ENCODE data around the gene SOWAHA. TPM values are rescaled to one million over a fixed set of nuclear protein-coding genes. Genes with fewer than 3 reads are reported as not detected.
"Not testable (repeated sequence)": the region's sequence is repeated elsewhere in the genome, so short reads cannot be mapped to it uniquely, and the experiment has no call there.

SOWAHA gene
- total RNA-seq, 1 donor from 2014 or later: not detected

DNA sequence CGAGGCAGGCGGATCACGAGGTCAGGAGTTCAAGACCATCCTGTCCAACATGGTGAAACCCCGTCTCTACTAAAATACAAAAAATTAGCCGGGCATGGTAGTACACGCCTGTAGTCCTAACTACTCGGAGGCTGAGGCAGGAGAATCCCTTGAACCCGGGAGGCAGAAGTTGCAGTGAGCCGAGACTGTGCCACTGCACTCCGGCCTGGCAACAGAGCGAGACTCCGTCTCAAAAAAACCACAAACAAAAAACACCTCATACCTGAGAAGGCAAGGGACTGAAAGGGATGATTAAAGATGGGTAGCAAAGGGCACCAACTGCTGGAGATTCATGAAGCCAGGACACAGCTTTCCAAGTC lies 6.3 kb upstream of the SOWAHA start:
- H3K4me1 Mint-ChIP-seq: peaks cover 14% of the 10 kb centered on the region
- not testable (repeated sequence) for H3K27ac Mint-ChIP-seq; H3K9me3 ChIP-seq (ENCODE audit: low read depth); H4K20me1 ChIP-seq (ENCODE audit: low read depth); H3K27ac ChIP-seq; H3K79me2 ChIP-seq (ENCODE audit: low read depth); H3K9ac ChIP-seq; H3K36me3 ChIP-seq; H3K4me3 Mint-ChIP-seq; H3K4me1 ChIP-seq; H3K4me3 ChIP-seq; H3K9me3 Mint-ChIP-seq; H3K36me3 Mint-ChIP-seq; H3F3A ChIP-seq (ENCODE audit: low read depth); DNase-seq (ENCODE audit: low spot score)
- H2AFZ ChIP-seq (replicated peaks): peak overlapping the region; percentile 96
- H3K27me3 ChIP-seq: peaks cover 38% of the 10 kb centered on the region
- peaks cover 40% of the 10 kb centered on the region for H3K27me3 Mint-ChIP-seq (ENCODE audit: insufficient read depth, low read depth)
- peak overlapping the region; percentile 50 for H3K4me2 ChIP-seq

DNA sequence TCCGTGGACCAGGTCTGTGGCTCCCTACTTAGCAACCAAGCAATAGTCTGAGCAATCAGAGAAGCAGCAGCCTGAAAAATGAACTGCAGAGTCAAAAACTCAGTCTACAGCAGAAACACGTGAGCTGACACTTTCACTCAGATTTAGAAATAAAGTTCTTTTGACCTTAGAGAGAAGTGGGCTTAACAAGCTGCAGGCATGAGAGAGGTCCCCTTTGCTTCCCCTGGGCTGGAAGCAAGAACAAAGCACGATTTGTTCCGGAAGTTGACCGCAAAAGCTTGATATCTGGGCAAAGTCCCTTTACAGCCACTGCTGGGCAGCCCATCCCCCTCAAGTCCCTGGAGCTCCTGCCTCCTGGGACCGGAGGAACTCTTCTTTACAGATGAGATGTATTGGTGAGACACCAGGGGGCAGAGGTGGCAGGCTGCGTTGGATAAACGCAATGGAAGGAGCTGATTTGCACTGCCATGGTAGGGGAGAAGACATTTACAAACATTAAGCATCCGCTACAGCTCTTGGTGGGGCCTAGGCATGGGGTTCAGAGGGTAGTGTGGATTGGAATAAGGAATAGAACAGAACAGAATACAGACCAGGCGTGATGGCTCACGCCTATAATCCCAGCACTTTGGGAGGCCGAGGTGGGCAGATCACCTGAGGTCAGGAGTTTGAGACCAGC lies 5.8 kb upstream of the SOWAHA start:
- Histone ChIP-seq H3K36me3 (no peaks in the 10 kb centered on the region), H4K20me1 (ENCODE audit: low read depth) (peaks cover 8% of the 10 kb centered on the region), H3K27ac (no peak overlapping the region), H3K27me3 (peaks cover 43% of the 10 kb centered on the region), H3K9me3 (ENCODE audit: low read depth) (no peaks in the 10 kb centered on the region), H2AFZ (replicated peaks) (peak overlapping the region; percentile 96), H3K4me2 (peak overlapping the region; percentile 50), H3K79me2 (ENCODE audit: low read depth) (no peaks in the 10 kb centered on the region), H3K9ac (no peak overlapping the region), H3F3A (ENCODE audit: low read depth) (no peaks in the 10 kb centered on the region), H3K4me3 (no peak overlapping the region), H3K4me1 (peaks cover 8% of the 10 kb centered on the region)
- Mint-ChIP-seq H3K9me3 (peaks cover 5% of the 10 kb centered on the region), H3K4me1 (peaks cover 17% of the 10 kb centered on the region), H3K4me3 (no peak overlapping the region), H3K27ac (peak overlapping the region; percentile 29), H3K27me3 (ENCODE audit: insufficient read depth, low read depth) (peaks cover 45% of the 10 kb centered on the region), H3K36me3 (no peaks in the 10 kb centered on the region)
- no peak for TF ChIP-seq EZH2 (IDR thresholded peaks at IDR 0.05)
- peak; percentile 51 for TF ChIP-seq CTCF (IDR thresholded peaks at IDR 0.05)
- DNase-seq (ENCODE audit: low spot score): peak; percentile 71

GRCh38 chr5:132808448-132808847 lies 4.7 kb upstream of the SOWAHA start:
- peaks cover 12% of the 10 kb centered on the region for H3K4me1 ChIP-seq
- H3F3A ChIP-seq (ENCODE audit: low read depth): no peaks in the 10 kb centered on the region
- peaks cover 55% of the 10 kb centered on the region for H3K27me3 ChIP-seq
- H3K4me3 Mint-ChIP-seq: no peak overlapping the region
- no peaks in the 10 kb centered on the region for H3K79me2 ChIP-seq (ENCODE audit: low read depth)
- H3K27ac ChIP-seq: no peak overlapping the region
- H3K36me3 Mint-ChIP-seq: no peaks in the 10 kb centered on the region
- H3K27me3 Mint-ChIP-seq (ENCODE audit: insufficient read depth, low read depth): peaks cover 53% of the 10 kb centered on the region
- H4K20me1 ChIP-seq (ENCODE audit: low read depth): peaks cover 16% of the 10 kb centered on the region
- TF ChIP-seq EZH2phosphoT487 (IDR thresholded peaks at IDR 0.05) (no peak), EZH2 (IDR thresholded peaks at IDR 0.05) (no peak), CTCF (IDR thresholded peaks at IDR 0.05) (no peak)
- no peaks in the 10 kb centered on the region for H3K36me3 ChIP-seq
- H3K9ac ChIP-seq: no peak overlapping the region
- no peak overlapping the region for H3K4me2 ChIP-seq
- peaks cover 5% of the 10 kb centered on the region for H3K9me3 Mint-ChIP-seq
- DNase-seq (ENCODE audit: low spot score): no peak
- peaks cover 24% of the 10 kb centered on the region for H3K4me1 Mint-ChIP-seq
- no peak overlapping the region for H3K4me3 ChIP-seq
- no peaks in the 10 kb centered on the region for H3K9me3 ChIP-seq (ENCODE audit: low read depth)
- no peak overlapping the region for H3K27ac Mint-ChIP-seq
- H2AFZ ChIP-seq (replicated peaks): no peak overlapping the region

DNA sequence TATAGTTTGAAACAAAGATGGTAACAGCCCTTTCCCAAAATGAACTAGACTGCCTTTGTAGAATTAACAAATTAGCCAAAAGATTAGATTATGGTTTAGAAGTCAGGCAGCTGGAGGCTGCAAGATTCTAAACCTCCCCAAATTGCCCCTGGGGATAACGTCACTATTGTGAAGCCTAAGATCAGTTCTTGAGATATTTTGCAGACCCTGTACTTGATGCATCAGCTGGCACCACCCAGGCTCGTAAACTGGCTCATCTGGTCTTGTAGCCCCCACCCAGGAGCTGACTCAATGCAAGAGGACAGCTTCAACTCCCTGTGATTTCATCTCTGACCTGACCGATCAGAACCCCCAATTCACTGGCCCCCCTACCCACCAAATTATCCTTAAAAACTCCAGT lies 4.2 kb upstream of the SOWAHA start:
- no peak overlapping the region for H2AFZ ChIP-seq (replicated peaks)
- TF ChIP-seq CTCF (IDR thresholded peaks at IDR 0.05) (no peak), EZH2phosphoT487 (IDR thresholded peaks at IDR 0.05) (no peak), EZH2 (IDR thresholded peaks at IDR 0.05) (no peak)

More for the DNA sequence above, 4.2 kb upstream of the SOWAHA start:
- Histone ChIP-seq H3K4me3 (no peak overlapping the region), H3K4me2 (no peak overlapping the region), H3K27me3 (peaks cover 59% of the 10 kb centered on the region), H3K9ac (no peak overlapping the region), H3K9me3 (ENCODE audit: low read depth) (no peaks in the 10 kb centered on the region), H3K79me2 (ENCODE audit: low read depth) (no peaks in the 10 kb centered on the region), H3F3A (ENCODE audit: low read depth) (peaks cover under 1% of the 10 kb centered on the region), H3K27ac (no peak overlapping the region), H3K4me1 (peaks cover 12% of the 10 kb centered on the region), H3K36me3 (no peaks in the 10 kb centered on the region), H4K20me1 (ENCODE audit: low read depth) (peaks cover 16% of the 10 kb centered on the region)
- Mint-ChIP-seq H3K36me3 (no peaks in the 10 kb centered on the region), H3K27me3 (ENCODE audit: insufficient read depth, low read depth) (peaks cover 53% of the 10 kb centered on the region), H3K9me3 (peaks cover 5% of the 10 kb centered on the region), H3K4me1 (peaks cover 24% of the 10 kb centered on the region), H3K27ac (no peak overlapping the region), H3K4me3 (no peak overlapping the region)
- no peak for DNase-seq (ENCODE audit: low spot score)
